ENCODE measurements around the gene RHAG.
"Not testable (repeated sequence)": the region's sequence is repeated elsewhere in the genome, so short reads cannot be mapped to it uniquely, and the experiment has no call there.

The RHAG gene

GRCh38 chr6:49636713-49637349, at the start of gene RHAG:
Gene RHAG (minus strand): TSS chr6:49636839. CDS start chr6:49636812, 27 bp downstream.
- DNase-seq (ENCODE audit: low spot score): no peak

- DNase-seq (ENCODE audit: low spot score): no peak
Measured at GRCh38 chr6:49676671-49677281, 40.1 kb upstream of the RHAG start.

DNA sequence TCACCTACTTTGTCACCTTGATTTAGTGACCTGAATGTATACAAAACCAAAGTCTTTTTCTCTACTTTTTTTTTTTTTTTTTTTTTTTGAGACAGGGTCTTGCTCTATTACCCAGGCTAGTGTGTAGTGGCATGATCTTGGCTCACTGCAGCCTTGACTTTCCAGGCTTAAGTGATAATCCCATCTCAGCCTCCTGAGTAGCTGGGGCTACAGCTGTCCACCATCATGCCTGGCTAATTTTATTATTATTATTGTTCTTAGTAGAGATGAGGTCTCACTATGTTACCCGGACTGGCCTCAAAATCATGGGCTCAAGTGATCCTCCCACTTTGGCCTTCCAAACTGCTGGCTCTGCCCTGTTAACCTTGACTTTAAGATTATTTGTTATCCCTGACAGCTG, 39.2 kb upstream of the RHAG start:
- no peak for DNase-seq (ENCODE audit: low spot score)

DNA sequence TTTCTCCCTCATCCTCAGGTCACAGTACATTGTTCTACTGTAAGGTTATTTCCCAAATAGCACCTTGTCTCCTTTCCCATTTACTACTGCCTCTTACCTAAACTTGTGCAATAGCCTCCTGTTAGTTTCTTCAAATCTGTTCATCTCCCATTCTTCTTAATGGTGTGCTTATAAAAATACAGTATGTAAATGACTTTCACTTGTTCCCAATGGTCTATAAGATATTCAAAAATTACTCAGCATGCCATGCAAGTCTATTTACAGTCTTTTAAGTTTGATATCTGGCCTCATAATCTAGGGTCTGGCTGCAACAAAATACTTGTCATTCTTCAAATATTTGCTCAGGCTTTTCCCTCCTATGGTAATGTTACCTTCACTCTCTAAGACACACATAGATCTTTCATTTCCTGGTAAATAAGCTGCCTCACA, 31.5 kb upstream of the RHAG start:
- DNase-seq (ENCODE audit: low spot score): no peak

DNA sequence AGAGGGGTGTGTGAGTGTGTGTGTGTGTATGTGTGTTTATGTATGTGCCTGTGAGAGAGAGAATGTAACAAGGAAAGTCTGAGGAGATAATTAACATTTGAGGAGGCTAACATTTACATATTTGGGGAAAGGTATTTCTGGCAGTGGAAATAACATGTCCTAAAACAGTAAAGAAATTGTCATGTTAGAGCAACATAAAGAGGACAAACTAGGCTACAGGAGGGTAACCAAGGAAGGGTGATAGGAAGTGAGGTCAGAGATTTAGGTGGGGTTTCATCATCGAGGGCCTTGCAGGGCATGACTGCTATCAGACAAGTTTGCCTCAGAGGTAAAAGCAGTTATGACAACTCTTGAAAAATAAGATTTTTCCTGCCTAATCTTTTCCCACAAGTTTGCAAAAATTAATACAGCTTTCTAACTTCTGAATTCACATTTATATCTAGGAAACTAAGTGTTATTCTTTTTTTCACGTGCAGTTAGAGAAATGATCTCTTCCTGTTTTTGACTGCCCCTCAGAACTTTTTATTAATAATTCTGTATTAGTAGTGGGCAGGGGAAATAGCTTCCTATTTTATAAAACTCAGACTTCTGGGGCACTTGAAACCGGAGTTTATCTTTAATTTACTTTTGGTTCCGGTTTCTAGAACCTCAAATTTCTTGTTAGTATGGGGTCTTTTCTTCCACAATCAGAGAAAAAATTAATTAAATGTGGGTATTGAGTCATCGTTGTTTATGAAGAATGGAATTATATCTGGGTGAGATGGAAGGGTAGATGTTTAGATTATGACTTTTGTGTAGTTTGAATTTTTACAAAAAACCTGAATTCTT, 30.5 kb upstream of the RHAG start:
- DNase-seq (ENCODE audit: low spot score): no peak

GRCh38 chr6:49666480-49666879, 29.8 kb upstream of the RHAG start:
- DNase-seq (ENCODE audit: low spot score): no peak

- no peak for DNase-seq (ENCODE audit: low spot score)
Measured at GRCh38 chr6:49664817-49665216, 28.2 kb upstream of the RHAG start.

DNA sequence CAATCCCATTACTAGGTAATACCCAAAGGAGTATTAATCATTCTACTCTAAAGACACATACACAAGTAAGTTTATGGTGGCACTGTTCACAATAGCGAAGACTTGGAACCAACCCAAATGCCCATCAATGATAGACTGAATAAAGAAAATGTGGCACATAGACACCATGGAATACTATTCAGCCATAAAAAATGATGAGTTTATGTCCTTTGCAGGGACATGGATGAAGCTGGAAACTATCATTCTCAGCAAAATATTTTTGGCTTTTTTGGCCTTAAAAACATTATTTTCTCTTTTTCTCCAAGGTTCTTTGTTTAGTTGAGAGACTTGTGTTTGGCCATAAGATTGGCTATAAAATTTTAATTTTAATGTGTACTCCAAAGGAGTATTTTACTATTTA, 27.4 kb upstream of the RHAG start:
- DNase-seq (ENCODE audit: low spot score): not testable (repeated sequence)

DNA sequence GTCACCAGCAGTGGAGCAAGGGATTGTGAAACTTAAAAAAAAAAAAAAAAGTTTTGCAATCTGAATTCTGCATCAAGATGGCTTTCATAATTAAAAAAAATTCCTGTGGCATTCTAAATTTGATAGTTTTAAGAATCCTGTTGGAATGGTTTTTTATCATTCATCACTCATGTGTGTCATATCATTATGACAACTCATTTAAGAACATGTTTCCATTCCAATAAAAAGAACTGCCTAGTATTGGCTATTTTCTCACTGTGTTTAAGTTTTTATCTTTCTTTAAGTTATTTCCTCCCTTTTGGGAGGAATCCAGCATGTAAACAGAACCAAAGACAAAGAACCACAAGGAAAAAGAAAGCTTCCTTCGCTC, 26.2 kb upstream of the RHAG start:
- DNase-seq (ENCODE audit: low spot score): no peak

DNA sequence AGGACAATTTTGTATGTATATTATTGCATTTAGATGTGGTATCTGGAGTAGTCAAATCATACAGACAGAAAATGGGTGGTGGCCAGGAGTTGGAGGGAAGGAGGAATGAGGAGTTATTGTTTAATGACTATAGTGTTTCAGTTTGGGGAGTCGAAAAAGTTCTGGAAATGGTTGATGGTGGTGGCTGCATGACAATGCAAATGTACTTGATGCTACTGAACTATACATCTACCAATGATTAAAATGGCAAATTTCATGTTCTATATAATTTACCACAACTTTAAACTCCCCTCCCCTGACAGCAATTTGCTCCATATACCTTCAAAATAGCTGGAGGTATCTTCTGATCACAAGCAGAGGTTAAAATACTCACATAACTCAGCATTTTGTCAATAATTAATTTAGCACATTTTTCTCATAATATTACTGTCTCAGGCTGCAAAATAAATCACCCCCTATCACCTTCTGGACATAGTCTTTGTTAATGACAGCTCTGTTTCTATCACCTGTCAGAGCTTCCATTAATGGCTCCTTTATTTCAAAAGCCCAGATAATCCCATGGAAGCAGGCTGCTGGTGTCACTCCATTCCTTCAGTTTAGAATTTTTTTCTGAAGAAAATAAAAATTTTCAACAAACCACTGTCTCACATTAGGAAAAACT, 25.7 kb upstream of the RHAG start:
- no peak for DNase-seq (ENCODE audit: low spot score)

DNA sequence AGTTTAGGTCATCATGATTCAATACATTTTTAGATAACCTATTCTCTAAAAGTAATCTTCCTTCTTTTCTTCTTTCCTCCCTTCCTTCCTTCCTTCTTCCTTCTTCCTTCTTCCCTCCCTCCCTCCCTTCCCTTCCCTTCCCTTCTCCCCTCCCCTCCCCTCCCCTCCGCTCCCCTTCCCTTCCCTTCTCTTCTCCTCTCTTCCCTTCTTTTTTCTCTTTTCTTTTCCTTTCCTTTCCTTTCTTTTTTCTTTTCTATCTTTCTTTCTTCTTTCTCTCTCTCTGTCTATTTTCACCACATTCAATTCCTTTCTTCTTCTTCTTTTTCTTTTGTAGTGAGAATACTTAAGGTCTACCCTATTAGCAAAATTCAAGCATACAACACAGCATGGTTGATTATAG, 17.3 kb upstream of the RHAG start:
- DNase-seq (ENCODE audit: low spot score): no peak

- no peak for DNase-seq (ENCODE audit: low spot score)
Measured at GRCh38 chr6:49653438-49653837, 16.8 kb upstream of the RHAG start.

DNA sequence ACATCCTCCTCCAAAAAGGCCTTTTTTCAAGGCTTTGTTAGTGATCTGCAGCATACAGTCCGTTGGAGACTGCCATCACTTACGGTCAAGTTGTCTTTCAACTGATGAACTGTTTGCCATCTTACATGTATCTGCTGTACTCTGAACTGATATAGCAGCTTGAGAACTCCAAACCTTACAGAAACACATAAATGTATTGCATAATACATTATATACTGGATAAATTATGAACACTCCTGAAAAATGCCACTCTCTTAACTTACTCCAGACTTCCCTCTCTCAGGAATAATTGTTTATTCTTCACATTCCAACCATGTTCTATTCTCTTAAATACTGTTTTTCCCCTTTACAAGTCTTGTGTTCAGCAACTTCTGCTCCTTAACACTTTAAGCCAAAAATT, 14.6 kb upstream of the RHAG start:
- no peak for DNase-seq (ENCODE audit: low spot score)

GRCh38 chr6:49649988-49650387, 13.3 kb upstream of the RHAG start:
- no peak for DNase-seq (ENCODE audit: low spot score)

GRCh38 chr6:49648036-49648435, 11.4 kb upstream of the RHAG start:
- no peak for DNase-seq (ENCODE audit: low spot score)

DNA sequence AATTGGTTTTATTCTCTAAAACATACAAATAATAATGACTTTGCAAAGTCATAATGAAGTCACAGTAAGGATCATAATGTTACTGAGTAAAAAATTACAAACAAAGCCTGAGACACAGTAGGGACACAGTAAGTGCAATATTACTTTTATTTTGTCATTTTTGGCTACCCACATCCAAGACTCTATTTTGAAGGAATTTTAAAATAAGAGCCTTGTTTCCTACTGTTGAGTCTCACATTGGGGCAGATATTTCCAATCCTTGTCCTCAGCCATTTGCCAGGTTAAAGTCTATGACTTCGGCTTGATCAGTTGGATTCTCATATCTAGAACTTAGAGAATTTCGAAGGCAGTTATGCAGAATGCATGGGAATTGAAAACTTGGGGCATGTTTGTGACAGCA, 10.8 kb upstream of the RHAG start:
- no peak for DNase-seq (ENCODE audit: low spot score)

DNA sequence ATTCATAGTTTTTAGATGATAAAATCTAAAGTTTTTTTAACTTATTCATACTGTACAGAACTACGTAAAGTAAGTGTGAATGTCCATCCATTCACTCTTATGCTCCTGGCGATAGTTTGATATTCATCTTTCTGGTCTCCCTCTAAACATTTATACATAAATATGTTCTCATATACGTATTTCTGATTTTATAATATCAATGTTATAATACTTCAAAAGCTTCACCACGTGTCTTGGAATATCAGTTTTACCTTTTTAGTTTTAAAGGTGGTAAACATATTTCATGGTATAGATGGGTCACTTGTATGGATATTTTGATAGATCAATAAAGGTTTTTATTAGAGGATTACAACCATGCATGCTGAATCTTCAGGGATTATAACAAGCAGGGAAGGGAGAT, 10.3 kb upstream of the RHAG start:
- no peak for DNase-seq (ENCODE audit: low spot score)

- DNase-seq (ENCODE audit: low spot score): no peak
Measured at GRCh38 chr6:49646130-49646824, 9.6 kb upstream of the RHAG start.

DNA sequence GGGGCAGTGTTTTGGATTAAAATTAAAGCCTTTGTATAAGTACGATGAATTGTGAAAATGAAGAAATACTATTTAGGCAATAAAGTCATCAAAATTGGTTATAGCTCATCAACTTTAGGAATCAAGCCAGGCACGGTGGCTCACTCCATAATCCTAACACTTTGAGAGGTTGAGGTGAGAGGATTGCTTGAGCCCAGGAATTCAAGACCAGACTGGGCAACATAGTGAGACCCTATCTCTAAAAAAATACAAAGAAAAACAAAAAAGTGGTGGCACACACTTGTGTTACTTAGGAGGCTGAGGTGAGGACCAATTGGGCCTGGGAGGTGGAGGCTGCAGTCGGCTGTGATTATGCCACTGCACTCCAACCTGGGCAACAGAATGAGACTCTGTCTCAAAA, 8.5 kb upstream of the RHAG start:
- no peak for DNase-seq (ENCODE audit: low spot score)

GRCh38 chr6:49639177-49639817, 2.7 kb upstream of the RHAG start:
- DNase-seq (ENCODE audit: low spot score): no peak

DNA sequence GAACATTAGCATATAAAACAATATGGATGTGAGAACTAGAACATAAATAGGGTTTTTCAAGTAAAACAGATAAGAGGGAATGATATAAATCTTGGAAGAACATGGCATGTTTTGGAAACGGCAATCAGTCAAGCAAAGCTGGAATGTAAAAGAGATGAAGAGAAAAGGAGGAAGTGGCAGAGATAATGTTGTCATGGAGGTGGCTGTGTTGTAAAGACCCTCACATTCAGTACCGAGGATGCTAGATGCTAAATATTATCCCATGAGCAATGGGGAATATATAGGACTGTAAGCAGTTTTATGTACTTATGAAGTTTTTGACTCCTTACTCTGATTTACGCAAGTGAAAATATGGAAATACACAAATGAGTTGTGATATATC, 702 bp upstream of the RHAG start:
- no peak for DNase-seq (ENCODE audit: low spot score)
